Gastroesophageal sphincter (tissue), 3 donors: ENCODE data around the gene CNFN.

ENCODE experiments used
- CTCF ChIP-seq, 4 experiments: fragments of 200-600 bp in 2 of 4; fragments of 450-650 bp in 2 of 4; sonication (generic) in 1 of 4; IDR thresholded peaks; one replicate each; pipeline ENCODE4 v1.5.1; 2017 to 2019; ENCODE audit warnings: antibody characterized with exemption in 4 of 4, mild to moderate bottlenecking in 2 of 4, moderate library complexity in 2 of 4
- POLR2AphosphoS5 ChIP-seq: sonication (generic); formaldehyde crosslinking; IDR thresholded peaks from one replicate; pipeline ENCODE4 v1.6.1; 2017; ENCODE audit warnings: antibody characterized with exemption

GRCh38 chr19:42419309-42419708 is 29.2 kb upstream of the CNFN start:
- TF ChIP-seq POLR2AphosphoS5 (no peak), CTCF (IDR thresholded peaks at IDR 0.05) (no peak)
